Vagina (tissue), 2 donors: ENCODE measurements around the gene GATB. TPM values are rescaled to one million over a fixed set of nuclear protein-coding genes. Genes with fewer than 3 reads are reported as not detected.

Experiments
- DNase-seq, 2 donors: peaks; one replicate each; pipeline ENCODE4 v3.0.0-alpha.2; 2017; ENCODE audit errors: extremely low spot score in 2 of 2
- H3K27ac ChIP-seq: fragments of 200-600 bp; sonication (generic); one replicate; pipeline ENCODE4 v1.5.1; 2019
- H3K27me3 ChIP-seq: fragments of 200-600 bp; sonication (generic); one replicate; pipeline ENCODE4 v1.5.1; 2019
- H3K36me3 ChIP-seq, 2 donors: fragments of 200-600 bp; sonication (generic); one replicate each; pipeline ENCODE4 v1.5.1; 2017 to 2019
- H3K4me1 ChIP-seq: fragments of 200-600 bp; sonication (generic); one replicate; pipeline ENCODE4 v1.5.1; 2019
- H3K4me3 ChIP-seq, 2 donors: fragments of 200-600 bp; sonication (generic); 1 replicate in 1 of 2; 2 replicates in 1 of 2; pipeline ENCODE4 v1.5.1; 2016 to 2019
- H3K9me3 ChIP-seq: fragments of 200-600 bp; sonication (generic); one replicate; pipeline ENCODE4 v1.5.1; 2019
- POLR2A ChIP-seq, 2 donors: fragments of 450-650 bp; IDR thresholded peaks; one replicate each; pipeline ENCODE4 v1.6.1; 2017; ENCODE audit warnings: antibody characterized with exemption in 2 of 2, mild to moderate bottlenecking in 2 of 2, moderate library complexity in 2 of 2
- POLR2AphosphoS5 ChIP-seq, 2 donors: sonication (generic); formaldehyde crosslinking; IDR thresholded peaks; one replicate each; pipeline ENCODE4 v1.9.0; 2017; ENCODE audit warnings: antibody characterized with exemption in 2 of 2, mild to moderate bottlenecking in 2 of 2, low read depth in 1 of 2; ENCODE audit not compliant: insufficient read depth in 1 of 2
- intact Hi-C: fragments of 100-400 bp; cut with DNase I; formaldehyde crosslinking; loops from one replicate; pipeline ENCODE4 v1.15.1; 2023
- total RNA-seq: library from RNA; depleted of rRNA; stranded (reverse); fragments of >200 nt; gene quantifications from one replicate; pipeline ENCODE4 v1.2.3, GENCODE V29; 2016
- TF ChIP-seq, protein P1 (sequence below), 3 experiments: fragments of 450-650 bp in 2 of 3; fragments of 200-600 bp in 1 of 3; sonication (generic) in 1 of 3; IDR thresholded peaks; one replicate each; pipeline ENCODE4 v1.5.1; 2017 to 2019; ENCODE audit warnings: antibody characterized with exemption in 3 of 3, mild to moderate bottlenecking in 2 of 3, moderate library complexity in 2 of 3

GATB gene
- total RNA-seq, 1 donor from 2014 or later: 17.7 TPM

- no peaks in the 10 kb centered on the region for H3K36me3 ChIP-seq
- H3K27me3 ChIP-seq: no peaks in the 10 kb centered on the region
- H3K9me3 ChIP-seq: no peaks in the 10 kb centered on the region
- intact Hi-C loops: no loop called here
- no peak overlapping the region for H3K4me3 ChIP-seq
- H3K4me1 ChIP-seq: no peaks in the 10 kb centered on the region
- no peak for DNase-seq
- no peak overlapping the region for H3K27ac ChIP-seq
- TF ChIP-seq POLR2AphosphoS5 (IDR thresholded peaks at IDR 0.05; ENCODE audit: insufficient read depth in 1 of 2, low read depth in 1 of 2) (no peak), POLR2A (IDR thresholded peaks at IDR 0.05) (no peak)
- TF ChIP-seq, protein P1, sequence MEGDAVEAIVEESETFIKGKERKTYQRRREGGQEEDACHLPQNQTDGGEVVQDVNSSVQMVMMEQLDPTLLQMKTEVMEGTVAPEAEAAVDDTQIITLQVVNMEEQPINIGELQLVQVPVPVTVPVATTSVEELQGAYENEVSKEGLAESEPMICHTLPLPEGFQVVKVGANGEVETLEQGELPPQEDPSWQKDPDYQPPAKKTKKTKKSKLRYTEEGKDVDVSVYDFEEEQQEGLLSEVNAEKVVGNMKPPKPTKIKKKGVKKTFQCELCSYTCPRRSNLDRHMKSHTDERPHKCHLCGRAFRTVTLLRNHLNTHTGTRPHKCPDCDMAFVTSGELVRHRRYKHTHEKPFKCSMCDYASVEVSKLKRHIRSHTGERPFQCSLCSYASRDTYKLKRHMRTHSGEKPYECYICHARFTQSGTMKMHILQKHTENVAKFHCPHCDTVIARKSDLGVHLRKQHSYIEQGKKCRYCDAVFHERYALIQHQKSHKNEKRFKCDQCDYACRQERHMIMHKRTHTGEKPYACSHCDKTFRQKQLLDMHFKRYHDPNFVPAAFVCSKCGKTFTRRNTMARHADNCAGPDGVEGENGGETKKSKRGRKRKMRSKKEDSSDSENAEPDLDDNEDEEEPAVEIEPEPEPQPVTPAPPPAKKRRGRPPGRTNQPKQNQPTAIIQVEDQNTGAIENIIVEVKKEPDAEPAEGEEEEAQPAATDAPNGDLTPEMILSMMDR (IDR thresholded peaks at IDR 0.05): no peak
Observed at GRCh38 chr4:151797853-151798252, 37.0 kb upstream of the GATB start.

DNA sequence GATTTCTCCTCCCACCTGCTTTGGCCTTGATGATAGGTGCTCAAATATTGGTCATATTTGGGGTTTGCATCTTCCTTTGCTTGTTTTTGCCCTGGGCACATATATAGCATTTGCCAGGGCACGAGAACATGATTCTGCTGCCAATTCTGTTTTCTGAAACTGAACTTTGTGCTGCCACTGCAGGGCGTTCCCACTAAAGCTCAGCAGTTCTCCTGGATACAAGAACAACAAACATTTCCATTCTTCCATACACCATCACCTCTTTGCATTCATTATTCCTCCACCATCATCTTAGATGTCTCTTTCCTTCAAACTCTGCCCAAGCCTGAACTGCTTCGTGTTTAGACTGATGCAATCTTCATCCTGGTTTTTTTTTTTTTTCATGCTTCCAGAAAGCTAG, 36.3 kb upstream of the GATB start:
- TF ChIP-seq POLR2AphosphoS5 (IDR thresholded peaks at IDR 0.05; ENCODE audit: insufficient read depth in 1 of 2, low read depth in 1 of 2) (no peak), POLR2A (IDR thresholded peaks at IDR 0.05) (no peak)
- TF ChIP-seq, protein P1 (IDR thresholded peaks at IDR 0.05): no peak
- no peak for DNase-seq
- Histone ChIP-seq H3K9me3 (no peaks in the 10 kb centered on the region), H3K27ac (no peak overlapping the region), H3K27me3 (no peaks in the 10 kb centered on the region), H3K4me3 (no peak overlapping the region), H3K36me3 (no peaks in the 10 kb centered on the region), H3K4me1 (no peaks in the 10 kb centered on the region)
- intact Hi-C loops: no loop called here

GRCh38 chr4:151796106-151796505, 35.3 kb upstream of the GATB start:
- no peak overlapping the region for H3K27ac ChIP-seq
- intact Hi-C loops: no loop called here
- no peak for DNase-seq

GRCh38 chr4:151792995-151793394, 32.2 kb upstream of the GATB start:
- TF ChIP-seq POLR2A (IDR thresholded peaks at IDR 0.05) (no peak), POLR2AphosphoS5 (IDR thresholded peaks at IDR 0.05; ENCODE audit: insufficient read depth in 1 of 2, low read depth in 1 of 2) (no peak)
- TF ChIP-seq, protein P1 (IDR thresholded peaks at IDR 0.05): no peak
- Histone ChIP-seq H3K27ac (no peak overlapping the region), H3K4me3 (no peak overlapping the region), H3K4me1 (no peaks in the 10 kb centered on the region), H3K9me3 (no peaks in the 10 kb centered on the region), H3K27me3 (no peaks in the 10 kb centered on the region), H3K36me3 (no peaks in the 10 kb centered on the region)
- DNase-seq: no peak
- intact Hi-C loops: no loop called here

More at GRCh38 chr4:151796106-151796505, 35.3 kb upstream of the GATB start:
- no peaks in the 10 kb centered on the region for H3K27me3 ChIP-seq
- TF ChIP-seq POLR2AphosphoS5 (IDR thresholded peaks at IDR 0.05; ENCODE audit: insufficient read depth in 1 of 2, low read depth in 1 of 2) (no peak), POLR2A (IDR thresholded peaks at IDR 0.05) (no peak)
- TF ChIP-seq, protein P1 (IDR thresholded peaks at IDR 0.05): no peak
- no peaks in the 10 kb centered on the region for H3K9me3 ChIP-seq
- no peaks in the 10 kb centered on the region for H3K4me1 ChIP-seq
- no peaks in the 10 kb centered on the region for H3K36me3 ChIP-seq
- H3K4me3 ChIP-seq: no peak overlapping the region

- H3K9me3 ChIP-seq: no peaks in the 10 kb centered on the region
- no peaks in the 10 kb centered on the region for H3K27me3 ChIP-seq
- TF ChIP-seq POLR2AphosphoS5 (IDR thresholded peaks at IDR 0.05; ENCODE audit: insufficient read depth in 1 of 2, low read depth in 1 of 2): no peak
- intact Hi-C loops: no loop called here
- H3K27ac ChIP-seq: no peak overlapping the region
- H3K4me3 ChIP-seq: no peak overlapping the region
- DNase-seq: no peak
- no peaks in the 10 kb centered on the region for H3K36me3 ChIP-seq
- no peaks in the 10 kb centered on the region for H3K4me1 ChIP-seq
Observed at GRCh38 chr4:151792530-151792929, 31.7 kb upstream of the GATB start.
